Stimulated activated naive CD8-positive, alpha-beta T cell treated with anti-CD3 and anti-CD28 coated beads, Interleukin-15, Interleukin-2, amounts not matched to agents 100 ng/mL and 50 ng/mL, for 24 hours (primary cell): ENCODE results near the gene CECR2.
"Not testable (repeated sequence)": the region's sequence is repeated elsewhere in the genome, so short reads cannot be mapped to it uniquely, and the experiment has no call there.

Experiments
- H3K27ac Mint-ChIP-seq: one replicate; pipeline ENCODE4 v1.8.0; 2021; ENCODE audit warnings: mild to moderate bottlenecking, mixed read lengths
- H3K27me3 Mint-ChIP-seq: one replicate; pipeline ENCODE4 v1.8.0; 2021; ENCODE audit warnings: mixed read lengths
- H3K36me3 Mint-ChIP-seq: one replicate; pipeline ENCODE4 v1.8.0; 2021; ENCODE audit warnings: low read depth, mixed read lengths
- H3K4me1 Mint-ChIP-seq: one replicate; pipeline ENCODE4 v1.8.0; 2021; ENCODE audit warnings: low read depth, mixed read lengths
- H3K4me3 Mint-ChIP-seq: one replicate; pipeline ENCODE4 v1.8.0; 2021; ENCODE audit warnings: mild to moderate bottlenecking, mixed read lengths
- H3K9me3 Mint-ChIP-seq: one replicate; pipeline ENCODE4 v1.8.0; 2021; ENCODE audit warnings: mixed read lengths

The CECR2 gene

DNA sequence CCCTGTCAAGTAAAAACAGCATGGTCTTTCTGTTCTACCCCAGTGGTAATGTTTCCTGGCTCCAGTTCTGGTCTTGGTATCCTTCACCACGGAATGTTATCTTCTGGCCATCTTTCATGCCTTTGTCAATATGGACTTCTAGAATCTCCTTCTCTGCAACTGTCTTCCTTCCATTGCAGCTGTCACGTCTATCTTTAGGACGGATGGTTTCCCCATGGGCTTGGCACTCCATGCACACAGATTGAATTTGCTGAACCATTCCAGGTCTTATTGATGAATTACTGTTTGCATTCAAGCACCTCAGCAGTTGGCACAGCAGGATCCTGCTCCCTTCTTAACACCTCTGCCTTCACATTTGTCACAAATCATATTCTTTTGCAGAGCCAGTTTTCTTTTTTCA is 149.1 kb downstream of the CECR2 start:
- H3K27me3 Mint-ChIP-seq = peaks cover 6% of the 10 kb centered on the region
- no peaks in the 10 kb centered on the region for H3K4me1 Mint-ChIP-seq
- no peaks in the 10 kb centered on the region for H3K9me3 Mint-ChIP-seq
- H3K27ac Mint-ChIP-seq = no peak overlapping the region
- H3K4me3 Mint-ChIP-seq = no peak overlapping the region
- no peaks in the 10 kb centered on the region for H3K36me3 Mint-ChIP-seq

DNA sequence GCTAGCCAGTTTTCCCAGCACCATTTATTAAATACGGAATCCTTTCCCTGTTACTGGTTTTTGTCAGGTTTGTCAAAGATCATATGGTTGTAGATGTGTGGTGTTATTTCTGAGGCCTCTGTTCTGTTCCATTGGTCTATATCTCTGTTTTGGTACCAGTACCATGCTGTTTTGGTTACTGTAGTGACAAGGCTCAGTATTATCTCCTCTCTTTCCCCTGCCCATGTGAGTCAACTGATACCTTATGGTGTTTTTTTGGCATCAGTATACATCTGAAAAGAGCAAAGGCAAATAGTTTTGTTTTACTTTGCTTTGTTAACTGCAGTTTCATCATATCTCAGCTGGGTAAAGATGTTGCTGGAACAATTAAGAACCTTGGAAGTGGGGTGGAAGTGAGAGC is 152.7 kb downstream of the CECR2 start:
- not testable (repeated sequence) for H3K9me3 Mint-ChIP-seq, H3K4me1 Mint-ChIP-seq, H3K36me3 Mint-ChIP-seq, H3K4me3 Mint-ChIP-seq, H3K27ac Mint-ChIP-seq
- peaks cover 11% of the 10 kb centered on the region for H3K27me3 Mint-ChIP-seq

GRCh38 chr22:17523925-17524324 is 154.7 kb downstream of the CECR2 start:
- H3K9me3 Mint-ChIP-seq = no peaks in the 10 kb centered on the region
- no peak overlapping the region for H3K27ac Mint-ChIP-seq
- H3K4me3 Mint-ChIP-seq = no peak overlapping the region
- H3K27me3 Mint-ChIP-seq = peaks cover 25% of the 10 kb centered on the region
- peaks cover 4% of the 10 kb centered on the region for H3K4me1 Mint-ChIP-seq
- H3K36me3 Mint-ChIP-seq = no peaks in the 10 kb centered on the region

GRCh38 chr22:17536269-17536668 is 167.0 kb downstream of the CECR2 start:
- H3K36me3 Mint-ChIP-seq = no peaks in the 10 kb centered on the region

DNA sequence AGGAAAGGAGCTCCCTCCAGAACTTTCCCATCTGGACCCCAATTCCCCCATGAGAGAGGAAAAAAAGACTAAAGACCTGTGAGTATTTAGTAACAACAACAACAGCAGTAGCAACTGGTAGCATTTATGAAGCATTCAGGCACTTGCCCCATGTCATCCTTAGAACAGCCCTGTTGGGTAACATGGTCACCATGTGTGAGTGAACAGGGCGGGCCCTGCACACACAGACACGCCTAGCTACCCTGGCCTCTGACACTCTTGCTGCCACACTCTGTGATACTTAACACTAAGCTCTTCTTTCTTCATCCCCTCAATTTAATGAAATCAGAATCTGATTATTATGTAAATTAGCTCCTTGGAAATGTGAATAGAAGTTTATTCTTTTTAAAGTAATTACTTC is 167.9 kb downstream of the CECR2 start:
- H3K4me3 Mint-ChIP-seq = no peak overlapping the region
- no peak overlapping the region for H3K27ac Mint-ChIP-seq
- no peaks in the 10 kb centered on the region for H3K27me3 Mint-ChIP-seq
- no peaks in the 10 kb centered on the region for H3K36me3 Mint-ChIP-seq
- H3K9me3 Mint-ChIP-seq = no peaks in the 10 kb centered on the region
- H3K4me1 Mint-ChIP-seq = no peaks in the 10 kb centered on the region

More at GRCh38 chr22:17536269-17536668, 167.0 kb downstream of the CECR2 start:
- Mint-ChIP-seq H3K4me3 (no peak overlapping the region), H3K9me3 (no peaks in the 10 kb centered on the region), H3K27ac (no peak overlapping the region), H3K4me1 (no peaks in the 10 kb centered on the region), H3K27me3 (no peaks in the 10 kb centered on the region)

DNA sequence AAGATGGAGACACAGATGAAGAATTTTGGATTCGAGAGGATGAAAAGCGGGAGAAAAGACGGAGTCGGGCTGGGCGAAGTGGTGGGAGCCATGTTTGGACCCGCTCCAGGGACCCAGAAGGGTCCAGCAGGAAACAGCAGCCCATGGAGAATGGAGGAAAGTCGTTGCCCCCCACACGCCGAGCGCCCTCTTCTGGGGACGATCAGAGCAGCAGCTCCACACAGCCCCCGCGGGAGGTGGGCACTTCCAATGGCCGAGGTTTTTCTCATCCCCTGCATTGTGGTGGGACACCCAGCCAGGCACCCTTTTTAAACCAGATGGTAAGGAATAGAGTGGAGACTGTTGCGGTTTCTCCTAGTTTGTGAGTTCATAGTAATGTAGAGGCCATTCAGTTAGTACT is 171.2 kb downstream of the CECR2 start:
- H3K27ac Mint-ChIP-seq = no peak overlapping the region
- H3K9me3 Mint-ChIP-seq = no peaks in the 10 kb centered on the region
- H3K27me3 Mint-ChIP-seq = no peaks in the 10 kb centered on the region
- no peaks in the 10 kb centered on the region for H3K36me3 Mint-ChIP-seq
- no peak overlapping the region for H3K4me3 Mint-ChIP-seq
- H3K4me1 Mint-ChIP-seq = no peaks in the 10 kb centered on the region

GRCh38 chr22:17541476-17541875 is 172.2 kb downstream of the CECR2 start:
- Mint-ChIP-seq H3K27ac (no peak overlapping the region), H3K9me3 (no peaks in the 10 kb centered on the region), H3K4me3 (no peak overlapping the region), H3K27me3 (no peaks in the 10 kb centered on the region), H3K4me1 (no peaks in the 10 kb centered on the region), H3K36me3 (no peaks in the 10 kb centered on the region)

DNA sequence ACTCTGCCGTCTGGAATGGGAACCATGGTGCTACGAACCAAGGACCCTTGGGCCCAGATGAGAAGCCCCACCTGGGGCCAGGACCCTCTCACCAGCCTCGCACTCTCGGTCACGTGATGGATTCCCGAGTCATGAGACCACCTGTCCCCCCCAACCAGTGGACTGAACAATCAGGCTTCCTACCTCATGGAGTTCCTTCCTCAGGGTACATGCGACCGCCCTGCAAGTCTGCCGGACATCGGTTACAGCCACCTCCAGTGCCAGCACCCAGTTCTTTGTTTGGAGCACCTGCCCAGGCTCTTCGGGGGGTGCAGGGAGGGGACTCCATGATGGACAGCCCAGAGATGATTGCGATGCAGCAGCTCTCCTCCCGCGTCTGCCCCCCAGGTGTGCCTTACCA is 173.2 kb downstream of the CECR2 start:
- H3K36me3 Mint-ChIP-seq = no peaks in the 10 kb centered on the region
- H3K27ac Mint-ChIP-seq = no peak overlapping the region
- no peaks in the 10 kb centered on the region for H3K27me3 Mint-ChIP-seq
- H3K9me3 Mint-ChIP-seq = no peaks in the 10 kb centered on the region
- no peaks in the 10 kb centered on the region for H3K4me1 Mint-ChIP-seq
- no peak overlapping the region for H3K4me3 Mint-ChIP-seq

DNA sequence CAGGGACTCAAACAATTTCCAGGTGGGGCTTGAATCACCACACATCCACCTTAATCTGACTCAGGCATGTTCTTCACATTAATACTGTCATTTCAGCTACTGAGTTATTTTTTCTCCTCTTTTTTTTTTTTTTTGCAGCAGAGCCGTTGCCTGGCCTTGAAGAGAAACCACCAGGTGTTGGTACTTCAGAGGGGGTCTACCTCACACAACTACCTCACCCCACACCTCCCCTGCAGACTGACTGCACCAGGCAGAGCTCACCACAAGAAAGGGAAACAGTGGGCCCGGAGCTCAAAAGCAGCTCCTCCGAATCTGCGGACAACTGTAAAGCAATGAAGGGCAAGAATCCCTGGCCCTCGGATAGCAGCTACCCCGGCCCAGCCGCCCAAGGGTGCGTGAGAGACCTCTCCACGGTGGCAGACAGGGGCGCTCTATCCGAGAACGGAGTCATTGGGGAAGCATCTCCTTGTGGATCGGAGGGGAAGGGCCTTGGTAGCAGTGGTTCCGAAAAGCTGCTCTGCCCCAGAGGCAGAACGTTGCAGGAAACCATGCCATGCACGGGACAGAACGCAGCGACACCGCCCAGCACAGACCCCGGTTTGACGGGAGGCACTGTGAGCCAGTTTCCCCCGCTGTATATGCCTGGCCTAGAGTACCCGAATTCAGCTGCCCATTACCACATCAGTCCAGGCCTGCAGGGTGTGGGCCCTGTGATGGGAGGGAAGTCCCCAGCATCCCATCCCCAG is 178.9 kb downstream of the CECR2 start:
- no peak overlapping the region for H3K27ac Mint-ChIP-seq
- no peaks in the 10 kb centered on the region for H3K36me3 Mint-ChIP-seq
- H3K9me3 Mint-ChIP-seq = no peaks in the 10 kb centered on the region
- no peak overlapping the region for H3K4me3 Mint-ChIP-seq
- H3K27me3 Mint-ChIP-seq = no peaks in the 10 kb centered on the region
- H3K4me1 Mint-ChIP-seq = no peaks in the 10 kb centered on the region

DNA sequence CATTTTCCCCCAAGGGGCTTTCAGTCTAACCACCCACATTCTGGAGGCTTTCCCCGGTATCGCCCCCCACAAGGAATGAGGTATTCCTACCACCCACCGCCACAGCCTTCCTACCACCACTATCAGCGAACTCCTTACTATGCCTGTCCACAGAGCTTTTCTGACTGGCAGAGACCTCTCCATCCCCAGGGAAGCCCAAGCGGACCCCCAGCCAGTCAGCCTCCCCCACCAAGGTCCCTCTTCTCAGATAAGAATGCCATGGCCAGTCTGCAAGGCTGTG is 179.4 kb downstream of the CECR2 start:
- no peak overlapping the region for H3K27ac Mint-ChIP-seq
- H3K36me3 Mint-ChIP-seq = no peaks in the 10 kb centered on the region
- no peak overlapping the region for H3K4me3 Mint-ChIP-seq
- H3K4me1 Mint-ChIP-seq = no peaks in the 10 kb centered on the region
- no peaks in the 10 kb centered on the region for H3K9me3 Mint-ChIP-seq
- no peaks in the 10 kb centered on the region for H3K27me3 Mint-ChIP-seq

DNA sequence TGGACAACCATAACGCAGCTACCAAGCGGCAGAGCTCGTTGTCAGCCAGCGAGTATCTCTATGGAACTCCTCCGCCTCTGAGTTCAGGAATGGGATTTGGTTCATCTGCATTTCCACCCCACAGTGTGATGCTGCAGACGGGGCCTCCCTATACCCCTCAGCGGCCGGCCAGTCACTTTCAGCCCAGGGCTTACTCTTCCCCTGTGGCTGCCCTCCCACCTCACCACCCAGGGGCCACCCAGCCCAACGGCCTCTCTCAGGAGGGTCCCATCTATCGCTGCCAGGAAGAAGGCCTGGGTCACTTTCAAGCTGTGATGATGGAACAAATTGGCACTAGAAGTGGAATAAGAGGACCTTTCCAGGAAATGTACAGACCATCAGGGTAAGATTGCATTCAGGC is 179.9 kb downstream of the CECR2 start:
- H3K27me3 Mint-ChIP-seq = no peaks in the 10 kb centered on the region
- H3K4me3 Mint-ChIP-seq = no peak overlapping the region
- H3K9me3 Mint-ChIP-seq = no peaks in the 10 kb centered on the region
- H3K4me1 Mint-ChIP-seq = no peaks in the 10 kb centered on the region
- no peak overlapping the region for H3K27ac Mint-ChIP-seq
- H3K36me3 Mint-ChIP-seq = no peaks in the 10 kb centered on the region

DNA sequence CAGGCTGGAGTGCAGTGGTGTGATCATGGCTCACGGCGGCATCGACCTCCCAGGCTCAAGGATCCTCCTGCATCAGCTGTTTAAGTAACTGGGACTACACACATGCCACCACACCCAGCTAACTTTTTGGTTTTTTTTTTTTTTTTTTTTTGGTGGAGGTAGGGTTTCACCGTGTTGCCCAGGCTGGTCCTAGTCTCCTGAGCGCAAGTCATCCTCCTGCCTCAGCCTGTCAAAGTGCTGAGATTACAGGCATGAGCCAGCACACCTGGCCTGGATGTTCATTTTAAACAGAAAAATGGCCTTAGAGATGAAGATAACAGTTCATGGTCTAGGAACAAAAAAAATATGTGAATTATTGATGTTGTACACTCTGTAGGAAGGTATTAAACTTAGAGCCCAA is 180.4 kb downstream of the CECR2 start:
- H3K4me1 Mint-ChIP-seq = no peaks in the 10 kb centered on the region
- H3K27ac Mint-ChIP-seq = no peak overlapping the region
- H3K9me3 Mint-ChIP-seq = no peaks in the 10 kb centered on the region
- H3K27me3 Mint-ChIP-seq = no peaks in the 10 kb centered on the region
- no peaks in the 10 kb centered on the region for H3K36me3 Mint-ChIP-seq
- no peak overlapping the region for H3K4me3 Mint-ChIP-seq

DNA sequence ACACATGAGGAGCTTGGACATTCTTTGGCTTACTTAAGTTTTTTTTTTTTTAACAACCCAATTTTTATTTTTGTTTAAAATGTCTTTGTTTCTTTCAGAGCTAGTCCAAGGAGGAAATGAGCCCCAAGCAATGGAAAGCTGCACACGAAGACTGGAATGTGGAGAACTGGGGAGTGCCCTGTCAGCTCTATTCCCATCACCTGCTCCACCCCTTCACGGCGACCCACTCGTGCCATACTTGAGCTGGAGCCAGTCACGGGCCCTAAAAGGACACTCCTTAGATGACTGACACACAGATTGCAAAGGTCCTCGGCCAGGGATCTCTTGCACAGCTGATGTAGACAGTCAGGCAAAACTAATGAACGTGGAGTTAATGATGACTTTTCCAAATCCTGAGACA is 183.5 kb downstream of the CECR2 start:
- H3K4me3 Mint-ChIP-seq = no peak overlapping the region
- no peak overlapping the region for H3K27ac Mint-ChIP-seq
- H3K27me3 Mint-ChIP-seq = no peaks in the 10 kb centered on the region
- H3K36me3 Mint-ChIP-seq = no peaks in the 10 kb centered on the region
- H3K4me1 Mint-ChIP-seq = no peaks in the 10 kb centered on the region
- H3K9me3 Mint-ChIP-seq = no peaks in the 10 kb centered on the region

DNA sequence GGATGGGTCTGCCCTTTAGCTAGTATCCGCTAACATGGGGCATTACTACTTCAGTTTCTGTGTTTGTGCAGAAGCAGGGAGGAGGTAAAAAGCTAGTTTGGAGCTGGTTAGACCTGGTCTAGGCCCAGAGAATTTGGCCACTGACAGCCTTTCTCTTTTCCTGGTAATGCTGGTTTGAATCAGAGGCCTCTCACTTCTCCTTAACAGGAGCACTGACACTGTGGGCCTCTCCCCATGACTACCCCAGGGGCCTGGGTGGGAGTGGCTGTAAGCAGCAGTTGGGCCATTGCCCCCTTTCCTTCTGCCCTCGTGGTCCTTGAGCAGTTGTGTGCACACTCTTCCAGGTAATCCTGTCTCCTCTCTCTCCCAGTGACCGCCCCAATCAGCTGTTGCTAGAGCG is 185.6 kb downstream of the CECR2 start:
- Mint-ChIP-seq H3K9me3 (no peaks in the 10 kb centered on the region), H3K27ac (no peak overlapping the region), H3K4me3 (no peak overlapping the region), H3K36me3 (no peaks in the 10 kb centered on the region), H3K27me3 (no peaks in the 10 kb centered on the region), H3K4me1 (no peaks in the 10 kb centered on the region)

GRCh38 chr22:17559188-17559587 is 189.9 kb downstream of the CECR2 start:
- no peak overlapping the region for H3K4me3 Mint-ChIP-seq
- no peak overlapping the region for H3K27ac Mint-ChIP-seq
- no peaks in the 10 kb centered on the region for H3K36me3 Mint-ChIP-seq
- no peaks in the 10 kb centered on the region for H3K4me1 Mint-ChIP-seq
- no peaks in the 10 kb centered on the region for H3K9me3 Mint-ChIP-seq
- no peaks in the 10 kb centered on the region for H3K27me3 Mint-ChIP-seq
